ENCODE measurements around the gene FRMD7. TPM values are rescaled to one million over a fixed set of nuclear protein-coding genes. Genes with fewer than 3 reads are reported as not detected.

Gene FRMD7
- total RNA-seq, 1 donor: 1.1 TPM

DNA sequence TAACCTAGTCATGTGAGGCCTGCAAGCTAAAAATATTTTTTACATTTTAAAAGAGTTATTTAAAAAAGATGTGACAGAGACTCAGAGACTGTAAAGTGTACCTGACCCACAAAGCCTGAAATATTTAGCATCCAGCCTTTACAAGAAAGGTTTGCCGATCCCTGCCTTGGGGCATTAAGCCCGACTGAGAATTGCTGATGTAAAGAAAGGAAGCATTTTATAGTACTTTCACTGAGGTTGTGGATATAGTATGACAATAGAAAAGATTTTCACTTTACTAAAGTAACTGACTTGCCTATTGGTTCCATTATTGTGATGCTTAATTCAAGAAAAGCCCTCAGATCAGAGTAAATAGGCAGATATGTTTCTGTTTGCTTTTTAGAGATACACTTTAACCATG lies 87.8 kb downstream of the FRMD7 start:
- Histone ChIP-seq H2AFZ (ENCODE audit: low read length) (no peak overlapping the region), H3K36me3 (ENCODE audit: insufficient read depth, low read length) (no peaks in the 10 kb centered on the region), H3K27ac (ENCODE audit: low read depth, low read length) (no peak overlapping the region), H4K20me1 (ENCODE audit: insufficient read depth, low read length) (no peaks in the 10 kb centered on the region), H3K79me2 (ENCODE audit: insufficient read depth, low read length) (no peaks in the 10 kb centered on the region), H3K4me2 (ENCODE audit: insufficient read depth, low read length) (no peak overlapping the region), H3K4me1 (ENCODE audit: insufficient read depth, low read length) (peaks cover 3% of the 10 kb centered on the region), H3K9me3 (ENCODE audit: low read depth, low read length) (no peaks in the 10 kb centered on the region), H3K27me3 (ENCODE audit: insufficient read depth, low read length) (peaks cover 7% of the 10 kb centered on the region), H3K4me3 (ENCODE audit: insufficient read depth, low read length) (no peak overlapping the region)
- TF ChIP-seq, protein P1, sequence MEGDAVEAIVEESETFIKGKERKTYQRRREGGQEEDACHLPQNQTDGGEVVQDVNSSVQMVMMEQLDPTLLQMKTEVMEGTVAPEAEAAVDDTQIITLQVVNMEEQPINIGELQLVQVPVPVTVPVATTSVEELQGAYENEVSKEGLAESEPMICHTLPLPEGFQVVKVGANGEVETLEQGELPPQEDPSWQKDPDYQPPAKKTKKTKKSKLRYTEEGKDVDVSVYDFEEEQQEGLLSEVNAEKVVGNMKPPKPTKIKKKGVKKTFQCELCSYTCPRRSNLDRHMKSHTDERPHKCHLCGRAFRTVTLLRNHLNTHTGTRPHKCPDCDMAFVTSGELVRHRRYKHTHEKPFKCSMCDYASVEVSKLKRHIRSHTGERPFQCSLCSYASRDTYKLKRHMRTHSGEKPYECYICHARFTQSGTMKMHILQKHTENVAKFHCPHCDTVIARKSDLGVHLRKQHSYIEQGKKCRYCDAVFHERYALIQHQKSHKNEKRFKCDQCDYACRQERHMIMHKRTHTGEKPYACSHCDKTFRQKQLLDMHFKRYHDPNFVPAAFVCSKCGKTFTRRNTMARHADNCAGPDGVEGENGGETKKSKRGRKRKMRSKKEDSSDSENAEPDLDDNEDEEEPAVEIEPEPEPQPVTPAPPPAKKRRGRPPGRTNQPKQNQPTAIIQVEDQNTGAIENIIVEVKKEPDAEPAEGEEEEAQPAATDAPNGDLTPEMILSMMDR (IDR thresholded peaks at IDR 0.05; ENCODE audit: extremely low read depth, low read depth, low read length): no peak
- DNase-seq (ENCODE audit: insufficient read length, low spot score, missing footprints): peak; percentile 32

DNA sequence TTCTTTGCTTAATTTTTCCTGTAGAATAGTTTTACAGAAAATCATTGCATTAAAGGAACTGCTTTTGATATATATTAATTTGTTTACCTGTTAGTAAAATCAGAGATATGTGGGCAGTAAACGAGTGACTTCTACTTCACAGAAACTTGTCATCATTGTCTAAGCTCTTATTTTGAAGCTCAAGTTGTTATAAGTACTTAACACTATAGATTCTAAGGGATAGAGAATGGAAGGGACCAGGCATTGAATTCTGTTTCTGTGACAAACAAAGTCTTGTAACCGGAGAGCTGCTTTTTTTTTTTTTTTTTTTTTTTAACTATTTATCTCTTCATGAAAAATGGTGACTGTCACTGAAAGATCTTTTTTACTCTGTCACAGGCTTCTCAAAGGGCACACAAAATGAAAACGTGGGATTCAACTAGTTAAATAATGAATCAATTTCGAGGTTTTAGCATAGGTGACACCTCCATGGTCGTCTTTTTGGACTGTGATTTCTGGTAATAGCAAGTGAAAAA lies 90.3 kb downstream of the FRMD7 start:
- H3K27me3 ChIP-seq (ENCODE audit: insufficient read depth, low read length): peaks cover 7% of the 10 kb centered on the region
- H2AFZ ChIP-seq (ENCODE audit: low read length): no peak overlapping the region
- H3K4me1 ChIP-seq (ENCODE audit: insufficient read depth, low read length): peaks cover 3% of the 10 kb centered on the region
- TF ChIP-seq, protein P1 (IDR thresholded peaks at IDR 0.05; ENCODE audit: extremely low read depth, low read depth, low read length): no peak
- H3K4me2 ChIP-seq (ENCODE audit: insufficient read depth, low read length): no peak overlapping the region
- H3K27ac ChIP-seq (ENCODE audit: low read depth, low read length): no peak overlapping the region
- H3K9me3 ChIP-seq (ENCODE audit: low read depth, low read length): no peaks in the 10 kb centered on the region
- no peaks in the 10 kb centered on the region for H4K20me1 ChIP-seq (ENCODE audit: insufficient read depth, low read length)
- no peaks in the 10 kb centered on the region for H3K36me3 ChIP-seq (ENCODE audit: insufficient read depth, low read length)
- DNase-seq (ENCODE audit: insufficient read length, low spot score, missing footprints): no peak
- no peaks in the 10 kb centered on the region for H3K79me2 ChIP-seq (ENCODE audit: insufficient read depth, low read length)
- no peak overlapping the region for H3K4me3 ChIP-seq (ENCODE audit: insufficient read depth, low read length)

DNA sequence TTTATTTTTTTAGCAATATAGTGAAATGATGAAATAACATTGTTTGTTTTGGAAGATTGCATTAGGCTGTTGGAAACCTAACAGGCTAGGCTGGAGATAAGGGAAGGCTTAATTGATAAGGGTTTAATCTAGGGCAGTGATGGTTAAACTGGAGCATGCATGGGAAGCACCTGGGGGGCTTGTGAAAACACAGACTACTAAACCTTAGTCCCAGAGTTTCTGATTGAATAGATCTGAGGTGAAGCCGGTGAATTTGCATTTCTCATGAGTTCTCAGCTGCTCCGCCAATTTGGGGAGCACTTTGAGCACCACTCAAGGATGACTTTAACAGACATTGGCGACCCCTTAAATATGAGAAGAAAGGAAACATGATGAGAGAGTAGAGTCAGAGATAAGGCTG lies 93.2 kb downstream of the FRMD7 start:
- Histone ChIP-seq H3K27ac (ENCODE audit: low read depth, low read length) (no peak overlapping the region), H3K36me3 (ENCODE audit: insufficient read depth, low read length) (no peaks in the 10 kb centered on the region), H4K20me1 (ENCODE audit: insufficient read depth, low read length) (no peaks in the 10 kb centered on the region), H2AFZ (ENCODE audit: low read length) (no peak overlapping the region), H3K27me3 (ENCODE audit: insufficient read depth, low read length) (peaks cover 2% of the 10 kb centered on the region), H3K4me3 (ENCODE audit: insufficient read depth, low read length) (no peak overlapping the region), H3K9me3 (ENCODE audit: low read depth, low read length) (no peaks in the 10 kb centered on the region), H3K79me2 (ENCODE audit: insufficient read depth, low read length) (no peaks in the 10 kb centered on the region), H3K4me1 (ENCODE audit: insufficient read depth, low read length) (no peaks in the 10 kb centered on the region), H3K4me2 (ENCODE audit: insufficient read depth, low read length) (no peak overlapping the region)
- TF ChIP-seq, protein P1 (IDR thresholded peaks at IDR 0.05; ENCODE audit: extremely low read depth, low read depth, low read length): no peak
- DNase-seq (ENCODE audit: insufficient read length, low spot score, missing footprints): no peak

DNA sequence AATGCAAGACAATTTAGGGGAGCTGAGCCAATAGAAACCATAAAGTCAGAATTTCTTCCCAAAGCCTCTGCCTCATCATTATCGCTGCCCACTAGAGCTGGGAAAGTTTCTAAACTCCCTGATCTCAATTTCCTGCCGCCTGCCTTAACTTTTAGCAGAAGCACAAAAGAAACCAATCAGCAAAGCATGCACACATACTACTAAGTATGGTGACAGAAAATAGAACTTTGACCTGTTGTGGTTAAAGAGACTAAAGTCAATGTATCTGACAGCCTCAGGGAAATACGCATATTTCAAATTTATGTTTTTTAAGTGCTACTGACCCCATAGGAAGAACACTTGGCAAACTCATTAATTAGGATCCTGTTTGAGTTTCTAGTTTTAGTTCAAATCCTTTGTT lies 94.7 kb downstream of the FRMD7 start:
- peaks cover 1% of the 10 kb centered on the region for H3K27me3 ChIP-seq (ENCODE audit: insufficient read depth, low read length)
- H3K4me1 ChIP-seq (ENCODE audit: insufficient read depth, low read length): no peaks in the 10 kb centered on the region
- no peak overlapping the region for H2AFZ ChIP-seq (ENCODE audit: low read length)
- H3K27ac ChIP-seq (ENCODE audit: low read depth, low read length): no peak overlapping the region
- no peak overlapping the region for H3K4me3 ChIP-seq (ENCODE audit: insufficient read depth, low read length)
- H3K4me2 ChIP-seq (ENCODE audit: insufficient read depth, low read length): no peak overlapping the region
- no peaks in the 10 kb centered on the region for H3K36me3 ChIP-seq (ENCODE audit: insufficient read depth, low read length)
- DNase-seq (ENCODE audit: insufficient read length, low spot score, missing footprints): no peak
- TF ChIP-seq, protein P1 (IDR thresholded peaks at IDR 0.05; ENCODE audit: extremely low read depth, low read depth, low read length): no peak
- no peaks in the 10 kb centered on the region for H3K79me2 ChIP-seq (ENCODE audit: insufficient read depth, low read length)
- no peaks in the 10 kb centered on the region for H3K9me3 ChIP-seq (ENCODE audit: low read depth, low read length)
- no peaks in the 10 kb centered on the region for H4K20me1 ChIP-seq (ENCODE audit: insufficient read depth, low read length)

Data from osteoblast (primary cell).